GM12878 (cell line): Measurements from ENCODE around the gene CD55. TPM values are rescaled to one million over a fixed set of nuclear protein-coding genes. Genes with fewer than 3 reads are reported as not detected.

Experiments used
- DPF2 ChIP-seq: fragments of 450-650 bp; IDR thresholded peaks from 2 replicates; pipeline ENCODE4 v1.6.1; 2017; ENCODE audit warnings: mild to moderate bottlenecking
- MYB ChIP-seq: fragments of 150-350 bp; IDR thresholded peaks from 2 replicates; pipeline ENCODE4 v1.6.1; 2014; ENCODE audit warnings: mild to moderate bottlenecking, low read depth, low read length, borderline replicate concordance
- RAD51 ChIP-seq: fragments of 450-650 bp; IDR thresholded peaks from 2 replicates; pipeline ENCODE4 v1.6.1; 2016; ENCODE audit warnings: moderate library complexity, mild to moderate bottlenecking, inconsistent platforms
- RB1 ChIP-seq: fragments of 450-650 bp; formaldehyde crosslinking; IDR thresholded peaks from 2 replicates; pipeline ENCODE4 v1.6.1; 2017; ENCODE audit warnings: mild to moderate bottlenecking, borderline replicate concordance
- RELA ChIP-seq: fragments of 450-650 bp; IDR thresholded peaks from 2 replicates; pipeline ENCODE4 v1.8.0; 2014; ENCODE audit warnings: borderline replicate concordance; ENCODE audit not compliant: partially characterized antibody
- RUNX3 ChIP-seq: IDR thresholded peaks from 2 replicates; pipeline ENCODE4 v1.6.1; 2012; ENCODE audit warnings: low read length, inconsistent platforms
- SMARCA5 ChIP-seq: fragments of 450-650 bp; IDR thresholded peaks from 2 replicates; pipeline ENCODE4 v1.6.1; 2017; ENCODE audit warnings: mild to moderate bottlenecking
- SUZ12 ChIP-seq: fragments of 200-600 bp; sonication (generic); IDR thresholded peaks from one replicate; pipeline ENCODE4 v1.6.1; 2018; ENCODE audit warnings: antibody characterized with exemption, mild to moderate bottlenecking; ENCODE audit not compliant: unreplicated experiment
- TBL1XR1 ChIP-seq: IDR thresholded peaks from 2 replicates; pipeline ENCODE4 v1.6.1; 2012; ENCODE audit warnings: low read depth, low read length, improper control_type of control experiment
- TCF3 ChIP-seq: IDR thresholded peaks from 2 replicates; pipeline ENCODE4 v1.6.1; 2012; ENCODE audit warnings: low read depth, mild to moderate bottlenecking, low read length, borderline replicate concordance; ENCODE audit not compliant: insufficient read depth
- ZNF217 ChIP-seq: fragments of 450-650 bp; IDR thresholded peaks from 2 replicates; pipeline ENCODE4 v1.6.1; 2017; ENCODE audit warnings: antibody characterized with exemption, mild to moderate bottlenecking
- ZNF24 ChIP-seq: fragments of 450-650 bp; IDR thresholded peaks from 2 replicates; pipeline ENCODE4 v1.6.1; 2017; ENCODE audit warnings: antibody characterized with exemption, mild to moderate bottlenecking
- polyA plus RNA-seq, 11 experiments: library from polyadenylated mRNA; depleted of rRNA in 4 of 11; unstranded in 6 of 11; stranded (reverse) in 5 of 11; fragments of >200 nt; fragmentation: Nextera tagmentation in 4 of 11; fragmentation: Illumina TruSeq in 1 of 11; extraction: Ambion mirVana in 4 of 11; extraction: Trizol in 1 of 11; gene quantifications; 1 replicate in 1 of 11; 2 replicates in 10 of 11; pipeline versions ENCODE4 v1.2.1 to v1.2.3, GENCODE V29; 2011 to 2016; ENCODE audit warnings: inconsistent platforms in 2 of 11, missing spikeins in 2 of 11, low read depth in 1 of 11
- total RNA-seq, 4 experiments: library from RNA; depleted of rRNA in 3 of 4; stranded (reverse); fragments of >200 nt in 3 of 4; fragmentation: Illumina TruSeq in 1 of 4; extraction: Trizol in 1 of 4; gene quantifications; 2 replicates each; pipeline versions ENCODE4 v1.2.1 to v1.2.3, GENCODE V29; 2013 to 2021
- TF ChIP-seq, protein P1 (sequence below): fragments of 450-650 bp; IDR thresholded peaks from 2 replicates; pipeline ENCODE4 v1.6.1; 2017; ENCODE audit warnings: mild to moderate bottlenecking, moderate library complexity
- TF ChIP-seq, protein P2 (sequence below): fragments of 450-650 bp; IDR thresholded peaks from 2 replicates; pipeline ENCODE4 v1.6.1; 2016; ENCODE audit warnings: mild to moderate bottlenecking, moderate library complexity, borderline replicate concordance
- TF ChIP-seq, protein P3 (sequence below): fragments of 150-350 bp; IDR thresholded peaks from 2 replicates; pipeline ENCODE4 v1.6.1; 2014; ENCODE audit warnings: mild to moderate bottlenecking, low read depth, low read length
- TF ChIP-seq, protein P4 (sequence below): fragments of 450-650 bp; IDR thresholded peaks from 2 replicates; pipeline ENCODE4 v1.6.1; 2018; ENCODE audit warnings: mild to moderate bottlenecking, low read depth, moderate library complexity; ENCODE audit not compliant: partially characterized antibody

The CD55 gene
- total and polyA plus RNA-seq, 10 of the 15 experiments (the other 5 are each of a cell fraction or from before 2014, with no cell fraction given): 5.2 to 46.5 (median 15.1) TPM

DNA sequence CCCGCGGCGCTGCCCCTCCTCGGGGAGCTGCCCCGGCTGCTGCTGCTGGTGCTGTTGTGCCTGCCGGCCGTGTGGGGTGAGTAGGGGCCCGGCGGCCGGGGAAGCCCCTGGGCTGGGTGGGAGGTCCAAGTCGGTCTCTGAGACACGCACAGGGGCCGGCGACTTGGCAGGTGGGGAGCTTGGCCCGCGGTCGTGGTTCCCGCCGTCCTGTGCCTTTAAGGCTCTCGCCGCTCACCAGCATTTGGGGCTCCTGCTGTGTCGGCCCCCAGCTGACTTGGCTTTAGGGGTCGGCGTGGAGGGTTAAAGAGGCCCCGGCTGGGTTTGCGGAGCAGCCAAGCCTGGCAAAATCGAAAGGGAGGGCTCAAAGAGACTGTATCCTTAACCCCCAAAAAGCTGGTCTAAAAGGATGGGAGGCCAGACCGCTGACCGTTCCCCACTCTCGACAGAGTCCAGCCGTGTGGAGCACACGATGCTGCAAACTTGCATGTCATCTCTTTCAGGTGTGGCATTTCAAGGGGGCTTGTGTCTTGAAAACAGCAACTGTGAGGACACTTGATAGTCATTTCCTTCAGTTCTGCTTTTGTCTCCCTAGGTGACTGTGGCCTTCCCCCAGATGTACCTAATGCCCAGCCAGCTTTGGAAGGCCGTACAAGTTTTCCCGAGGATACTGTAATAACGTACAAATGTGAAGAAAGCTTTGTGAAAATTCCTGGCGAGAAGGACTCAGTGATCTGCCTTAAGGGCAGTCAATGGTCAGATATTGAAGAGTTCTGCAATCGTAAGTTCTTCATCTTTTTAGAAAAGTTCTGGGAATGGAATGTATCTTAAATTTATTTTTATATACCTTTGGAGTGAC is 540 bp downstream of the CD55 start (continued):
- TF ChIP-seq, protein P1, sequence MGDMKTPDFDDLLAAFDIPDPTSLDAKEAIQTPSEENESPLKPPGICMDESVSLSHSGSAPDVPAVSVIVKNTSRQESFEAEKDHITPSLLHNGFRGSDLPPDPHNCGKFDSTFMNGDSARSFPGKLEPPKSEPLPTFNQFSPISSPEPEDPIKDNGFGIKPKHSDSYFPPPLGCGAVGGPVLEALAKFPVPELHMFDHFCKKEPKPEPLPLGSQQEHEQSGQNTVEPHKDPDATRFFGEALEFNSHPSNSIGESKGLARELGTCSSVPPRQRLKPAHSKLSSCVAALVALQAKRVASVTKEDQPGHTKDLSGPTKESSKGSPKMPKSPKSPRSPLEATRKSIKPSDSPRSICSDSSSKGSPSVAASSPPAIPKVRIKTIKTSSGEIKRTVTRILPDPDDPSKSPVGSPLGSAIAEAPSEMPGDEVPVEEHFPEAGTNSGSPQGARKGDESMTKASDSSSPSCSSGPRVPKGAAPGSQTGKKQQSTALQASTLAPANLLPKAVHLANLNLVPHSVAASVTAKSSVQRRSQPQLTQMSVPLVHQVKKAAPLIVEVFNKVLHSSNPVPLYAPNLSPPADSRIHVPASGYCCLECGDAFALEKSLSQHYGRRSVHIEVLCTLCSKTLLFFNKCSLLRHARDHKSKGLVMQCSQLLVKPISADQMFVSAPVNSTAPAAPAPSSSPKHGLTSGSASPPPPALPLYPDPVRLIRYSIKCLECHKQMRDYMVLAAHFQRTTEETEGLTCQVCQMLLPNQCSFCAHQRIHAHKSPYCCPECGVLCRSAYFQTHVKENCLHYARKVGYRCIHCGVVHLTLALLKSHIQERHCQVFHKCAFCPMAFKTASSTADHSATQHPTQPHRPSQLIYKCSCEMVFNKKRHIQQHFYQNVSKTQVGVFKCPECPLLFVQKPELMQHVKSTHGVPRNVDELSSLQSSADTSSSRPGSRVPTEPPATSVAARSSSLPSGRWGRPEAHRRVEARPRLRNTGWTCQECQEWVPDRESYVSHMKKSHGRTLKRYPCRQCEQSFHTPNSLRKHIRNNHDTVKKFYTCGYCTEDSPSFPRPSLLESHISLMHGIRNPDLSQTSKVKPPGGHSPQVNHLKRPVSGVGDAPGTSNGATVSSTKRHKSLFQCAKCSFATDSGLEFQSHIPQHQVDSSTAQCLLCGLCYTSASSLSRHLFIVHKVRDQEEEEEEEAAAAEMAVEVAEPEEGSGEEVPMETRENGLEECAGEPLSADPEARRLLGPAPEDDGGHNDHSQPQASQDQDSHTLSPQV: no peak
- TF ChIP-seq, protein P2, sequence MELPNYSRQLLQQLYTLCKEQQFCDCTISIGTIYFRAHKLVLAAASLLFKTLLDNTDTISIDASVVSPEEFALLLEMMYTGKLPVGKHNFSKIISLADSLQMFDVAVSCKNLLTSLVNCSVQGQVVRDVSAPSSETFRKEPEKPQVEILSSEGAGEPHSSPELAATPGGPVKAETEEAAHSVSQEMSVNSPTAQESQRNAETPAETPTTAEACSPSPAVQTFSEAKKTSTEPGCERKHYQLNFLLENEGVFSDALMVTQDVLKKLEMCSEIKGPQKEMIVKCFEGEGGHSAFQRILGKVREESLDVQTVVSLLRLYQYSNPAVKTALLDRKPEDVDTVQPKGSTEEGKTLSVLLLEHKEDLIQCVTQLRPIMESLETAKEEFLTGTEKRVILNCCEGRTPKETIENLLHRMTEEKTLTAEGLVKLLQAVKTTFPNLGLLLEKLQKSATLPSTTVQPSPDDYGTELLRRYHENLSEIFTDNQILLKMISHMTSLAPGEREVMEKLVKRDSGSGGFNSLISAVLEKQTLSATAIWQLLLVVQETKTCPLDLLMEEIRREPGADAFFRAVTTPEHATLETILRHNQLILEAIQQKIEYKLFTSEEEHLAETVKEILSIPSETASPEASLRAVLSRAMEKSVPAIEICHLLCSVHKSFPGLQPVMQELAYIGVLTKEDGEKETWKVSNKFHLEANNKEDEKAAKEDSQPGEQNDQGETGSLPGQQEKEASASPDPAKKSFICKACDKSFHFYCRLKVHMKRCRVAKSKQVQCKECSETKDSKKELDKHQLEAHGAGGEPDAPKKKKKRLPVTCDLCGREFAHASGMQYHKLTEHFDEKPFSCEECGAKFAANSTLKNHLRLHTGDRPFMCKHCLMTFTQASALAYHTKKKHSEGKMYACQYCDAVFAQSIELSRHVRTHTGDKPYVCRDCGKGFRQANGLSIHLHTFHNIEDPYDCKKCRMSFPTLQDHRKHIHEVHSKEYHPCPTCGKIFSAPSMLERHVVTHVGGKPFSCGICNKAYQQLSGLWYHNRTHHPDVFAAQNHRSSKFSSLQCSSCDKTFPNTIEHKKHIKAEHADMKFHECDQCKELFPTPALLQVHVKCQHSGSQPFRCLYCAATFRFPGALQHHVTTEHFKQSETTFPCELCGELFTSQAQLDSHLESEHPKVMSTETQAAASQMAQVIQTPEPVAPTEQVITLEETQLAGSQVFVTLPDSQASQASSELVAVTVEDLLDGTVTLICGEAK: no peak; the same call in 1 of the 2 replicates
- TF ChIP-seq SMARCA5 (peak; percentile 77; the same call in 1 of the 2 replicates), MYB (no peak), SUZ12 (no peak), TBL1XR1 (no peak), RELA (peak; percentile 65), RUNX3 (no peak), TCF3 (no peak), RB1 (no peak; the same call in 1 of the 2 replicates), RAD51 (no peak), ZNF24 (0 out of 2 replicates have a peak, but pooled peaks have one; percentile 9), DPF2 (peak; percentile 87), ZNF217 (0 out of 2 replicates have a peak, but pooled peaks have one; percentile 24)
- TF ChIP-seq, protein P3, sequence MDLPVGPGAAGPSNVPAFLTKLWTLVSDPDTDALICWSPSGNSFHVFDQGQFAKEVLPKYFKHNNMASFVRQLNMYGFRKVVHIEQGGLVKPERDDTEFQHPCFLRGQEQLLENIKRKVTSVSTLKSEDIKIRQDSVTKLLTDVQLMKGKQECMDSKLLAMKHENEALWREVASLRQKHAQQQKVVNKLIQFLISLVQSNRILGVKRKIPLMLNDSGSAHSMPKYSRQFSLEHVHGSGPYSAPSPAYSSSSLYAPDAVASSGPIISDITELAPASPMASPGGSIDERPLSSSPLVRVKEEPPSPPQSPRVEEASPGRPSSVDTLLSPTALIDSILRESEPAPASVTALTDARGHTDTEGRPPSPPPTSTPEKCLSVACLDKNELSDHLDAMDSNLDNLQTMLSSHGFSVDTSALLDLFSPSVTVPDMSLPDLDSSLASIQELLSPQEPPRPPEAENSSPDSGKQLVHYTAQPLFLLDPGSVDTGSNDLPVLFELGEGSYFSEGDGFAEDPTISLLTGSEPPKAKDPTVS: no peak
- TF ChIP-seq, protein P4, sequence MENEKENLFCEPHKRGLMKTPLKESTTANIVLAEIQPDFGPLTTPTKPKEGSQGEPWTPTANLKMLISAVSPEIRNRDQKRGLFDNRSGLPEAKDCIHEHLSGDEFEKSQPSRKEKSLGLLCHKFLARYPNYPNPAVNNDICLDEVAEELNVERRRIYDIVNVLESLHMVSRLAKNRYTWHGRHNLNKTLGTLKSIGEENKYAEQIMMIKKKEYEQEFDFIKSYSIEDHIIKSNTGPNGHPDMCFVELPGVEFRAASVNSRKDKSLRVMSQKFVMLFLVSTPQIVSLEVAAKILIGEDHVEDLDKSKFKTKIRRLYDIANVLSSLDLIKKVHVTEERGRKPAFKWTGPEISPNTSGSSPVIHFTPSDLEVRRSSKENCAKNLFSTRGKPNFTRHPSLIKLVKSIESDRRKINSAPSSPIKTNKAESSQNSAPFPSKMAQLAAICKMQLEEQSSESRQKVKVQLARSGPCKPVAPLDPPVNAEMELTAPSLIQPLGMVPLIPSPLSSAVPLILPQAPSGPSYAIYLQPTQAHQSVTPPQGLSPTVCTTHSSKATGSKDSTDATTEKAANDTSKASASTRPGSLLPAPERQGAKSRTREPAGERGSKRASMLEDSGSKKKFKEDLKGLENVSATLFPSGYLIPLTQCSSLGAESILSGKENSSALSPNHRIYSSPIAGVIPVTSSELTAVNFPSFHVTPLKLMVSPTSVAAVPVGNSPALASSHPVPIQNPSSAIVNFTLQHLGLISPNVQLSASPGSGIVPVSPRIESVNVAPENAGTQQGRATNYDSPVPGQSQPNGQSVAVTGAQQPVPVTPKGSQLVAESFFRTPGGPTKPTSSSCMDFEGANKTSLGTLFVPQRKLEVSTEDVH: no peak
